Natural killer cell (primary cell): ENCODE data around the gene SRRT. TPM values are rescaled to one million over a fixed set of nuclear protein-coding genes. Genes with fewer than 3 reads are reported as not detected.
"Not testable (repeated sequence)": the region's sequence is repeated elsewhere in the genome, so short reads cannot be mapped to it uniquely, and the experiment has no call there.

Experiments
- ATAC-seq, 3 donors: fragments of 150-1000 bp in 2 of 3; fragments of 200-7000 bp in 1 of 3; cut with Tn5 transposase; 1 replicate in 1 of 3; 2 replicates in 2 of 3; pipeline ENCODE4 v1.10.0; 2021; ENCODE audit warnings: mild to moderate bottlenecking in 2 of 3, moderate library complexity in 2 of 3
- DNase-seq, 2 donors: peaks; one replicate each; pipeline versions ENCODE4 v3.0.0 to v3.0.0-alpha.2; 2013 to 2021; ENCODE audit warnings: mixed read lengths in 1 of 2
- H3K27ac ChIP-seq: one replicate; pipeline ENCODE4 v1.5.1; 2013; ENCODE audit warnings: mild to moderate bottlenecking, low read length
- H3K27me3 ChIP-seq: one replicate; pipeline ENCODE4 v1.6.1; 2013; ENCODE audit warnings: low read length; ENCODE audit not compliant: control insufficient read depth, insufficient read depth
- H3K36me3 ChIP-seq: one replicate; pipeline ENCODE4 v1.6.1; 2013; ENCODE audit warnings: low read length; ENCODE audit not compliant: control insufficient read depth, insufficient read depth
- H3K4me1 ChIP-seq: one replicate; pipeline ENCODE4 v1.6.1; 2013; ENCODE audit warnings: low read length; ENCODE audit not compliant: control insufficient read depth, insufficient read depth
- H3K4me3 ChIP-seq: one replicate; pipeline ENCODE4 v1.5.1; 2013; ENCODE audit warnings: low read length
- H3K9me3 ChIP-seq: one replicate; pipeline ENCODE4 v1.6.1; 2013; ENCODE audit warnings: low read length; ENCODE audit not compliant: control insufficient read depth, insufficient read depth
- H3K27ac Mint-ChIP-seq, 2 donors: one replicate each; pipeline ENCODE4 v1.8.0; 2022; ENCODE audit warnings: mild to moderate bottlenecking in 2 of 2, mixed read lengths in 2 of 2, moderate library complexity in 1 of 2
- H3K27me3 Mint-ChIP-seq, 2 donors: one replicate each; pipeline ENCODE4 v1.8.0; 2022; ENCODE audit warnings: low read depth in 2 of 2, mixed read lengths in 2 of 2
- H3K36me3 Mint-ChIP-seq: one replicate; pipeline ENCODE4 v1.8.0; 2022; ENCODE audit warnings: mixed read lengths
- H3K4me1 Mint-ChIP-seq, 2 donors: one replicate each; pipeline ENCODE4 v1.8.0; 2022; ENCODE audit warnings: mixed read lengths in 2 of 2
- H3K4me3 Mint-ChIP-seq: one replicate; pipeline ENCODE4 v1.8.0; 2022; ENCODE audit warnings: mild to moderate bottlenecking, moderate library complexity, mixed read lengths
- H3K9me3 Mint-ChIP-seq, 2 donors: one replicate each; pipeline ENCODE4 v1.8.0; 2022; ENCODE audit warnings: mixed read lengths in 2 of 2
- WGBS: methylation state at CpG from one replicate; pipeline ENCODE4 v1.1.7; 2013; ENCODE audit warnings: missing lambda C conversion rate; ENCODE audit not compliant: insufficient coverage; 5-methylcytosine and 5-hydroxymethylcytosine counted together
- intact Hi-C: fragments of 100-400 bp; cut with micrococcal nuclease; formaldehyde crosslinking; loops from one replicate; pipeline ENCODE4 v1.14.2; 2022
- total RNA-seq, 4 donors: library from RNA; stranded (reverse); fragments of 120-200 nt in 1 of 4; gene quantifications; one replicate each; pipeline versions ENCODE4 v1.2.3 to v1.2.4, GENCODE V29; 2013 to 2022
- TF ChIP-seq, protein P1 (sequence below): fragments of 200-600 bp; IDR thresholded peaks from one replicate; pipeline ENCODE4 v1.8.0; 2022; ENCODE audit warnings: antibody characterized with exemption

SRRT gene
- total RNA-seq, 3 donors from 2014 or later (not counting 1 experiment from before 2014, with no cell fraction given), result 281 to 307 (median 288) TPM

DNA sequence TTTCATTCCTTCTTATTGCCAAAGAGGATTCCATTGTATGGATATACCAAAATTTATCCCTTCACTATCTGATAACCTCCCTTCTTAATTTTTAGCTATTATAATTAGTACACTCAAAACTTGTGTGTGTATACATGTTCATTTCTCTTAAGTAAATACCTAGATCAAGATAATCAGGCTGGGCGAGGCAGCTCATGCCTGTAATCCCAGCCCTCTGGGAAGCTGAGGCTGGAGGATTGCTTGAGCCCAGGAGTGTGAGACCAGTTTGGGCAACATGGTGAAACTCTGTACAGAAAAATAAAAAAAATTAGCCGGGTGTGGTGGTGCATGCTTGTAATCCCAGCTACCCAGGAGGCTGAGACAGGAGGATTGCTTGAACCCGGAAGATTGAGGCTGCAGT lies 36.6 kb downstream of the SRRT start:
- H3K4me3 ChIP-seq, result no peak overlapping the region
- Mint-ChIP-seq H3K27me3 (peaks cover 0 to 14% of the 10 kb centered on the region in 2 donors), H3K4me1 (no peaks in the 10 kb centered on the region), H3K36me3 (no peaks in the 10 kb centered on the region), H3K9me3 (no peaks in the 10 kb centered on the region), H3K27ac (no peak overlapping the region), H3K4me3 (no peak overlapping the region)
- H3K4me1 ChIP-seq, result no peaks in the 10 kb centered on the region
- no peaks in the 10 kb centered on the region for H3K9me3 ChIP-seq
- WGBS, result 97% methylated on average over 3 of the region's 3 CpGs
- TF ChIP-seq, protein P1, sequence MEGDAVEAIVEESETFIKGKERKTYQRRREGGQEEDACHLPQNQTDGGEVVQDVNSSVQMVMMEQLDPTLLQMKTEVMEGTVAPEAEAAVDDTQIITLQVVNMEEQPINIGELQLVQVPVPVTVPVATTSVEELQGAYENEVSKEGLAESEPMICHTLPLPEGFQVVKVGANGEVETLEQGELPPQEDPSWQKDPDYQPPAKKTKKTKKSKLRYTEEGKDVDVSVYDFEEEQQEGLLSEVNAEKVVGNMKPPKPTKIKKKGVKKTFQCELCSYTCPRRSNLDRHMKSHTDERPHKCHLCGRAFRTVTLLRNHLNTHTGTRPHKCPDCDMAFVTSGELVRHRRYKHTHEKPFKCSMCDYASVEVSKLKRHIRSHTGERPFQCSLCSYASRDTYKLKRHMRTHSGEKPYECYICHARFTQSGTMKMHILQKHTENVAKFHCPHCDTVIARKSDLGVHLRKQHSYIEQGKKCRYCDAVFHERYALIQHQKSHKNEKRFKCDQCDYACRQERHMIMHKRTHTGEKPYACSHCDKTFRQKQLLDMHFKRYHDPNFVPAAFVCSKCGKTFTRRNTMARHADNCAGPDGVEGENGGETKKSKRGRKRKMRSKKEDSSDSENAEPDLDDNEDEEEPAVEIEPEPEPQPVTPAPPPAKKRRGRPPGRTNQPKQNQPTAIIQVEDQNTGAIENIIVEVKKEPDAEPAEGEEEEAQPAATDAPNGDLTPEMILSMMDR, result no peak
- intact Hi-C loops, result no loop called here
- H3K27ac ChIP-seq, result no peak overlapping the region
- H3K27me3 ChIP-seq, result no peaks in the 10 kb centered on the region
- DNase-seq (no peak), ATAC-seq (no peak)
- H3K36me3 ChIP-seq, result no peaks in the 10 kb centered on the region

DNA sequence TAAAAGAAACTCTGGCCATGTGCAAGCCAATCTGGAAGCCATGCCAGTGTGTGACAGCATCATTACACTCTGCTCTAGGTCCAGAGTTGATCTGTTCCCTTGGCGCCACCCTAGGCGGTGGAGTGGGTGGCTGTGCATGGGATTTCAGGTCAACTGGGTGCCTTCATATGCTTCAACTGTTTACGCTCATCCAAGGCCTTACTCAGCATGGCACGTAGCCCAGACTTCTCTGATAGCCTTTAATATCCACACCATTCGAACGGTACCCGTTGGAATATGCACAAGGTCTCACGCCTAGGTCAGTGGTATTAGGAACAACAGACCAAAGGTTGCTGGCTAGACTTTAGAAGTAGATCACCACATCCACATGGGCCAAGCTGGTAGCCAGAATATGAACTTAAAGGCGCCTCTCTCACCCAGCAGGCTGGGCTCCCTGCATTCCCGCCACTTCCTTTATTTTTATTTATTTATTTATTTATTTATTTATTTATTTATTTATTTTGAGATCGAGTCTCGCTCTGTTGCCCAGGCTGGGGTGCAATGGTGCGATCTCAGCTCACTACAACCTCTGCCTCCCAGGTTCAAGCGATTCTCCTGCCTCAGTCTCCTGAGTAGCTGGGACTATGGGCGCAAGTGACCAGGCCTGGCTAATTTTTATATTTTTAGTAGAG lies 39.4 kb downstream of the SRRT start:
- H3K4me1 Mint-ChIP-seq, result no peaks in the 10 kb centered on the region
- intact Hi-C loops, result no loop called here
- DNase-seq, result no peak
- no peaks in the 10 kb centered on the region for H3K9me3 Mint-ChIP-seq
- no peaks in the 10 kb centered on the region for H3K9me3 ChIP-seq
- H3K4me1 ChIP-seq, result no peaks in the 10 kb centered on the region
- TF ChIP-seq, protein P1, result no peak
- ATAC-seq, result no peak
- H3K36me3 ChIP-seq, result no peaks in the 10 kb centered on the region
- H3K27me3 Mint-ChIP-seq, result peaks cover 0 to 17% of the 10 kb centered on the region in 2 donors
- no peaks in the 10 kb centered on the region for H3K27me3 ChIP-seq
- WGBS, result 86% methylated on average over 12 of the region's 15 CpGs
- H3K4me3 ChIP-seq, result no peak overlapping the region
- no peak overlapping the region for H3K27ac ChIP-seq
- H3K27ac Mint-ChIP-seq, result no peak overlapping the region
- no peak overlapping the region for H3K4me3 Mint-ChIP-seq
- no peaks in the 10 kb centered on the region for H3K36me3 Mint-ChIP-seq

DNA sequence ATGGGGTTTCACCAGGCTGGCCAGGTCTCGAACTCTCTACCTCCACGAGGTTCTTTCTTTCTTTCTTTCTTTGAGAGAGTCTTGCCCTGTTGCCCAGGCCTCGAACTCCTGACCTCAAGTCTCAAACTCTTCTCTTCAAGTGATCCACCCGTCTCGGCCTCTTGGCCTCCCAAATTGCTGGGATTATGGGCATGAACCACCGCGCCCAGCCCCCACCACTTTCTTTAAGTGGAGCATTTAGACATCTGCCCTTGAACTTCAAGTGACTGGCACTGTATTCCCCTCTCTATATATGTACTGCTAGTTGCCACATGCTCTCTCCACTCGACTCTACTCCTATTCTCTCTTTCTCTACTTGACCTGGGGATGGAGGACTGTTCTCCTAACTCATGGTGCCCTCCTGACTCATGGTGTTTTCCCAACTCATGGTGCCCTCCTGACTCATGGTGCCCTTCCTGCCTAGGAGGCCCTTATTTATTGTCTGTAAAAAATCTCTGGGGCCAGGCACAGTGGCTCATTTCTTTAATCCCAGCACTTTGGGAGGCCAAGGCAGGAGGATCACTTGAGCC lies 40.1 kb downstream of the SRRT start:
- Mint-ChIP-seq H3K9me3 (no peaks in the 10 kb centered on the region), H3K27me3 (peaks cover 3 to 17% of the 10 kb centered on the region in 2 donors), H3K36me3 (no peaks in the 10 kb centered on the region), H3K27ac (no peak overlapping the region), H3K4me1 (no peaks in the 10 kb centered on the region), H3K4me3 (no peak overlapping the region)
- Histone ChIP-seq H3K4me3 (no peak overlapping the region), H3K36me3 (no peaks in the 10 kb centered on the region), H3K27me3 (no peaks in the 10 kb centered on the region), H3K4me1 (no peaks in the 10 kb centered on the region), H3K27ac (no peak overlapping the region), H3K9me3 (no peaks in the 10 kb centered on the region)
- WGBS, result 78% methylated on average over 8 of the region's 8 CpGs
- intact Hi-C loops, result no loop called here
- DNase-seq, result no peak
- TF ChIP-seq, protein P1, result no peak
- ATAC-seq, result no peak

DNA sequence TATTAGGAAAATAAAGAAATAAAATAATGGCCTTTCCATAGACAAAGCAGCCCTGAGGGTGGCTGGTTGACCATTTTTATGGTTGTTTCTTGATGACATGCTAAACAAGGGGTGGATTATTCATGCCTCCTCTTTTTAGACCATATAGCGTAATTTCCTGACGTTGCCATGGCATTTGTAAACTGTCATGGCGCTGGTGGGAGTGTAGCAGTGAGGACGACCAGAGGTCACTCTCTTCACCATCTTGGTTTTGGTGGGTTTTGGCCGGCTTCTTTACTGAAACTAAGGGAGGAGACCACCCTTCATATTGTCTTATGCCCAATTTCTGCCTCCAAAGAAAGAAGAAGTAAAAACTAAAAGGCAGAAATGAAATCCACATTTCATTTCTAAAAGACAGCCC lies 44.4 kb downstream of the SRRT start:
- ATAC-seq, H3K4me3 Mint-ChIP-seq, intact Hi-C loops, H3K4me1 Mint-ChIP-seq, H3K4me3 ChIP-seq, H3K9me3 ChIP-seq, H3K27ac Mint-ChIP-seq, H3K27ac ChIP-seq, H3K9me3 Mint-ChIP-seq, H3K36me3 Mint-ChIP-seq, H3K4me1 ChIP-seq, H3K27me3 ChIP-seq, DNase-seq, H3K36me3 ChIP-seq: not testable (repeated sequence)
- WGBS, result 96% methylated on average over 4 of the region's 5 CpGs
- H3K27me3 Mint-ChIP-seq, result peaks cover 22 to 33% of the 10 kb centered on the region in 2 donors

DNA sequence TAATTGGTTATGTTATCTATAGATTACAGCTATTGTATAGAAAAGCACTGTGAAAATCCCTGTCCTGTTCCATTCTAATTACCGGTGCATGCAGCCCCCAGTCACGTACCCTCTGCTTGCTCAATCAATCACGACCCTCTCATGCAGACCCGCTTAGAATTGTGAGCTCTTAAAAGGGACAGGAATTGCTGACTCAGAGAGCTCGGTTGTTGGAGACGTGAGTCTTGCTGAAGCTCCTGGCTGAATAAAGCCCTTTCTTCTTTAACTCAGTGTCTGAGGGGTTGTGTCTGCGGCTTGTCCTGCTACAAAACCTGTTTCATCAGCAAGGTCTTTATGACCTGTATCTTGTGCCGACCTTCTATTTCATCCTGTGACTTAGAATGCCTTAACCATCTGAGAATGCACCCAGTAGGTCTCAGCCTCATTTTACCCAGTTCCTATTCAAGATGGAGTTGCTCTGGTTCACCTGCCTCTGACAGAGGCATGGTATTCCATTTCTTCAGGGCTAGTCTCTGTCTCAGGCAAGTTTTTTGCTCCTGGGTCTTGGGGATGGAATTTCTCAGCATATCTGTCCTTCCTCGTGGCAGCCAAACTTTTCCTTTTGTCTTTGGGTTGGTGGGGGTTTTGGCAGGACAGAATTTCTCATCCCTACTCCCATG lies 45.0 kb downstream of the SRRT start:
- DNase-seq, H3K4me1 ChIP-seq, H3K27ac Mint-ChIP-seq, H3K4me1 Mint-ChIP-seq, H3K36me3 ChIP-seq, H3K9me3 ChIP-seq, intact Hi-C loops, H3K9me3 Mint-ChIP-seq, ATAC-seq, H3K4me3 Mint-ChIP-seq, H3K27me3 ChIP-seq, H3K36me3 Mint-ChIP-seq, H3K4me3 ChIP-seq, H3K27ac ChIP-seq: not testable (repeated sequence)
- H3K27me3 Mint-ChIP-seq, result peaks cover 22 to 33% of the 10 kb centered on the region in 2 donors
- 85% methylated on average over 8 of the region's 9 CpGs for WGBS
